MCF 10A (cell line): Measurements from ENCODE around the gene VSTM2B. TPM values are rescaled to one million over a fixed set of nuclear protein-coding genes. Genes with fewer than 3 reads are reported as not detected.

Experiments used
- BruUV-seq: library from RNA; stranded (reverse); fragments of 400-500 nt; replicated peaks from 2 replicates; lab custom pipeline; 2021; lab: Mats Ljungman, UMichigan
- CTCF ChIA-PET: fragments of 300-600 bp; sonication (Branson Sonifier 250); formaldehyde crosslinking; extraction: SDS; loops from one replicate; lab custom pipeline; 2021; ENCODE audit warnings: antibody characterized with exemption, inconsistent platforms; lab: Yijun Ruan, JAX
- POLR2A ChIA-PET: fragments of 300-600, 350-650 bp; sonication (Branson Sonifier 250); formaldehyde crosslinking; extraction: SDS; loops from one replicate; lab custom pipeline; 2020; ENCODE audit warnings: antibody characterized with exemption, inconsistent platforms; lab: Yijun Ruan, JAX
- DNase-seq: peaks from one replicate; pipeline ENCODE4 v3.0.0-alpha.2; 2018; ENCODE audit not compliant: unreplicated experiment
- H3K27ac Mint-ChIP-seq: one replicate; pipeline ENCODE4 v1.8.0; 2022; ENCODE audit warnings: mild to moderate bottlenecking, low read depth, mixed read lengths; ENCODE audit not compliant: unreplicated experiment
- H3K27me3 Mint-ChIP-seq: one replicate; pipeline ENCODE4 v1.8.0; 2022; ENCODE audit warnings: mixed read lengths; ENCODE audit not compliant: insufficient read depth, unreplicated experiment
- H3K36me3 Mint-ChIP-seq: one replicate; pipeline ENCODE4 v1.8.0; 2022; ENCODE audit warnings: mild to moderate bottlenecking, moderate library complexity, mixed read lengths; ENCODE audit not compliant: insufficient read depth, unreplicated experiment
- H3K4me1 Mint-ChIP-seq: one replicate; pipeline ENCODE4 v1.8.0; 2022; ENCODE audit warnings: mixed read lengths; ENCODE audit not compliant: insufficient read depth, unreplicated experiment
- H3K4me3 Mint-ChIP-seq: one replicate; pipeline ENCODE4 v1.8.0; 2022; ENCODE audit warnings: mild to moderate bottlenecking, moderate library complexity, mixed read lengths; ENCODE audit not compliant: unreplicated experiment
- H3K9me3 Mint-ChIP-seq: one replicate; pipeline ENCODE4 v1.8.0; 2022; ENCODE audit warnings: mixed read lengths; ENCODE audit not compliant: unreplicated experiment
- CTCF ChIP-seq: fragments of 200-600 bp; IDR thresholded peaks from one replicate; pipeline ENCODE4 v1.8.0; 2022; ENCODE audit warnings: antibody characterized with exemption, mild to moderate bottlenecking; ENCODE audit not compliant: unreplicated experiment
- intact Hi-C: fragments of 100-400 bp; cut with micrococcal nuclease; formaldehyde crosslinking; loops from 2 replicates; pipeline ENCODE4 v1.14.1; 2022
- total RNA-seq: library from RNA; stranded (reverse); gene quantifications from 2 replicates; pipeline ENCODE4 v1.2.3, GENCODE V29; 2022

Gene VSTM2B
- total RNA-seq, 1 experiment from 2014 or later, result not detected

GRCh38 chr19:29501816-29502580 is 23.8 kb upstream of the VSTM2B start:
- intact Hi-C loops, result no loop called here
- no TSS peak for BruUV-seq
- CTCF ChIA-PET, result no interaction called here
- H3K4me3 Mint-ChIP-seq, result no peak overlapping the region
- H3K27ac Mint-ChIP-seq, result no peak overlapping the region
- H3K9me3 Mint-ChIP-seq, result peaks cover 8% of the 10 kb centered on the region
- DNase-seq, result no peak
- no peak for TF ChIP-seq CTCF
- no peaks in the 10 kb centered on the region for H3K4me1 Mint-ChIP-seq
- no peaks in the 10 kb centered on the region for H3K36me3 Mint-ChIP-seq
- POLR2A ChIA-PET, result no interaction called here
- H3K27me3 Mint-ChIP-seq, result no peaks in the 10 kb centered on the region

GRCh38 chr19:29502581-29502850 is 23.3 kb upstream of the VSTM2B start:
- H3K4me1 Mint-ChIP-seq, result no peaks in the 10 kb centered on the region
- peaks cover 8% of the 10 kb centered on the region for H3K9me3 Mint-ChIP-seq
- no peak overlapping the region for H3K27ac Mint-ChIP-seq
- no peak for TF ChIP-seq CTCF
- BruUV-seq, result no TSS peak
- DNase-seq, result no peak
- H3K36me3 Mint-ChIP-seq, result no peaks in the 10 kb centered on the region
- intact Hi-C loops, result no loop called here
- no peaks in the 10 kb centered on the region for H3K27me3 Mint-ChIP-seq
- H3K4me3 Mint-ChIP-seq, result no peak overlapping the region
- ChIA-PET POLR2A (no interaction called here), CTCF (no interaction called here)

- ChIA-PET CTCF (no interaction called here), POLR2A (no interaction called here)
- Mint-ChIP-seq H3K4me1 (no peaks in the 10 kb centered on the region), H3K36me3 (no peaks in the 10 kb centered on the region), H3K4me3 (no peak overlapping the region), H3K27ac (no peak overlapping the region), H3K9me3 (peaks cover 8% of the 10 kb centered on the region), H3K27me3 (no peaks in the 10 kb centered on the region)
- no peak for DNase-seq
- no peak for TF ChIP-seq CTCF
- BruUV-seq, result no TSS peak
- intact Hi-C loops, result no loop called here
These were observed 22.5 kb upstream of the VSTM2B start for GRCh38 chr19:29503140-29503758.

GRCh38 chr19:29503785-29504184 is 22.0 kb upstream of the VSTM2B start:
- no peak for DNase-seq
- ChIA-PET POLR2A (no interaction called here), CTCF (no interaction called here)
- Mint-ChIP-seq H3K9me3 (peaks cover 4% of the 10 kb centered on the region), H3K36me3 (no peaks in the 10 kb centered on the region), H3K4me3 (no peak overlapping the region), H3K4me1 (no peaks in the 10 kb centered on the region), H3K27ac (no peak overlapping the region), H3K27me3 (no peaks in the 10 kb centered on the region)
- intact Hi-C loops, result no loop called here
- no peak for TF ChIP-seq CTCF
- no TSS peak for BruUV-seq
